NOMO-1 treated with dmso at 0.1 percent for 144 hours (cell line): ENCODE data around the gene TMEM240.
"Not testable (repeated sequence)": the region's sequence is repeated elsewhere in the genome, so short reads cannot be mapped to it uniquely, and the experiment has no call there.

ENCODE experiments used
- DNase-seq: peaks from one replicate; lab custom pipeline; 2025; ENCODE audit not compliant: unreplicated experiment; lab: John Stamatoyannopoulos, UW

The TMEM240 gene

GRCh38 chr1:1504777-1505365, 35.6 kb downstream of the TMEM240 start:
- peak; percentile 33 for DNase-seq

- DNase-seq = not testable (repeated sequence)
These were observed 44.9 kb downstream of the TMEM240 start for GRCh38 chr1:1495461-1495975.

GRCh38 chr1:1494311-1494710, 46.1 kb downstream of the TMEM240 start:
- not testable (repeated sequence) for DNase-seq

GRCh38 chr1:1491601-1492000, 48.8 kb downstream of the TMEM240 start:
- no peak for DNase-seq

- no peak for DNase-seq
These were observed 49.7 kb downstream of the TMEM240 start for GRCh38 chr1:1490633-1491230.

GRCh38 chr1:1489861-1490260, 50.6 kb downstream of the TMEM240 start:
- DNase-seq = no peak

- no peak for DNase-seq
These were observed 51.2 kb downstream of the TMEM240 start for GRCh38 chr1:1489231-1489630.

- DNase-seq = no peak
These were observed 52.7 kb downstream of the TMEM240 start for GRCh38 chr1:1487701-1488100.

- DNase-seq = not testable (repeated sequence)
These were observed 54.6 kb downstream of the TMEM240 start for GRCh38 chr1:1485755-1486317.

- DNase-seq = not testable (repeated sequence)
These were observed 55.3 kb downstream of the TMEM240 start for GRCh38 chr1:1484976-1485750.
